Right cardiac atrium (tissue), 5 donors: ENCODE data around the gene POU2F1. TPM values are rescaled to one million over a fixed set of nuclear protein-coding genes. Genes with fewer than 3 reads are reported as not detected.

ENCODE experiments used
- ATAC-seq, 2 donors: fragments of 200-7000 bp; cut with Tn5 transposase; one replicate each; pipeline versions ENCODE4 v1.8.0 to v1.9.1; 2020; ENCODE audit warnings: moderate library complexity in 2 of 2, mild to moderate bottlenecking in 1 of 2
- DNase-seq, 3 donors: peaks; one replicate each; pipeline ENCODE4 v3.0.0-alpha.2; 2020
- H3K27ac ChIP-seq: one replicate; pipeline ENCODE4 v1.5.1; 2013; ENCODE audit warnings: mild to moderate bottlenecking, low read length, control low read depth, moderate library complexity
- H3K27me3 ChIP-seq: one replicate; pipeline ENCODE4 v1.6.1; 2013; ENCODE audit not compliant: control insufficient read depth, insufficient read depth
- H3K4me1 ChIP-seq: one replicate; pipeline ENCODE4 v1.6.1; 2013; ENCODE audit warnings: low read length; ENCODE audit not compliant: control insufficient read depth, insufficient read depth
- H3K4me3 ChIP-seq: one replicate; pipeline ENCODE4 v1.5.1; 2013; ENCODE audit warnings: low read length, control low read depth
- H3K9me3 ChIP-seq: one replicate; pipeline ENCODE4 v1.6.1; 2013; ENCODE audit warnings: low read length; ENCODE audit not compliant: control insufficient read depth
- WGBS: extraction: QIAGEN DNeasy Blood & Tissue Kit; methylation state at CpG from one replicate; pipeline ENCODE4 v1.1.7; 2013; 5-methylcytosine and 5-hydroxymethylcytosine counted together
- intact Hi-C, 4 donors: fragments of 100-400 bp; cut with DNase I; formaldehyde crosslinking; loops; one replicate each; pipeline versions ENCODE4 v1.11.0 to v1.14.0; 2022 to 2023
- polyA plus RNA-seq: library from polyadenylated mRNA; stranded (reverse); fragments of 200-250 nt; gene quantifications from one replicate; pipeline ENCODE4 v1.2.3, GENCODE V29; 2013
- total RNA-seq, 4 donors: library from RNA; stranded (reverse); fragmentation: NEBNext Ultra II Directional; extraction: Animal tissue kit (Norgen Biotek cat#: 25700); gene quantifications; one replicate each; pipeline ENCODE4 v1.2.1, GENCODE V29; 2021
- donor health status: healthy with polysubstance abuse.
- donor health status: DM: no; HTN: yes; CAD: no.
- donor health status: DM: no; HTN: no; CAD: no.
- donor health status: DM: no; HTN: yes; CAD: no; lungs with severe emphysema.
- donor health status: DM: yes; HTN: yes; CAD: no.

The POU2F1 gene
- total and polyA plus RNA-seq, 5 donors = 3.2 to 12.5 (median 9.6) TPM

DNA sequence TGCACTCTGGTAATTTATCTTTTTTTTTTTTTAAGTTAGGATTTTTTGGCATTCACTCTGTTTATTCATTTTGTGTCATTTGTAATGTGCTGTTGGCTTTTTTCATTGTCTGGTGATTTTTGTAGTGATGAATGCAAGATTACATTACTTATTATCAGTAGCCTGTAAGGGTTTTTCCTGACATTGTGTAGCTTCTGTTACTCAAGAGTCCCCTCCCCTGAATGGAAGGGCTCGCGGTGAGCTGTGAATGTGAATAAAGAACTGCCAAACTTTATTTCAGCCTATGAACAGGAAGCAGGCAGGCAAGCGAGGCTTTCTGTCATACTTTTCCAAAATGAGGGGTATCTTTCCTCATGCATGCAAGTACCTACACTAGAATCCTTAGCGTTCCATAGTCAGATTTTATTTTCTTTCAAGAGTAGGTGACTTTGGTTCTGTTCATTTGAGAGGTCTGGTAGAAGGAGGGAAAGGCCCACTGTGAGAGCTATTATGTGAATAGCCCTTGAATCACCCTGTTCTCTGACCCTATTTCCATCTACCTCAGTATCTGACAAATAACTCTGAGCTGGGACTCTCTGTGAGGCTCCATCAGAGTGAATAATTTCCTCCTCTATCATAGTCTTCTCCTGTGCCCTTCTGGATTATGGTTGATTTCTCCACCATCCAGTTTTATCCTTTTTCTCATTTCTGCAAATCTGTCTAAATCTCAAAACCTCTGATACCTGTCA is 183.6 kb downstream of the POU2F1 start:
- WGBS = 43% methylated on average over 4 of the region's 4 CpGs
- intact Hi-C loops = loop anchor here in 2 of 4 donors (10.0 kb wide), 1 partner anchor 130 kb away; no protein-coding TSS in a partner anchor
- ATAC-seq (peak in 1 of 2 donors; percentile 74), DNase-seq (no peak)
- Histone ChIP-seq H3K27me3 (no peaks in the 10 kb centered on the region), H3K4me1 (no peaks in the 10 kb centered on the region), H3K27ac (no peak overlapping the region), H3K4me3 (no peak overlapping the region), H3K9me3 (no peaks in the 10 kb centered on the region)

DNA sequence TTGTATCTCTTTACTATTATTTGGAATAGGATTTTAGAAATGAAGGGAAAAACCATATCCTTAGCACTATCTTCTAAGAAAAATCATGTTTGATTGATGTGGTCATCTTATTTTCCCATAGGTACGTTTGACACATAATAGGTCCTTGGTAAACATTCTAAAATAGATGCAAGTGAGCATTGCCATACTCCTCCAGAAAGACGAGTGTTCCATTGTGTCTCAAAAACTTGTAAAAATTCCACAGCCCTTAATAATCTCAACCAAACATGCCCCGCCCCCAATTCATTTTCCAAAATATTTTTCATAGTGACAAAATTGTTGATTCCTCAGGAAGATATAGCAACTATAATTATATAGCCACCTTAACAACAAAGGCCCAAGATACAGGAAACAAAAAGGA is 184.2 kb downstream of the POU2F1 start:
- Histone ChIP-seq H3K4me3 (no peak overlapping the region), H3K9me3 (no peaks in the 10 kb centered on the region), H3K4me1 (no peaks in the 10 kb centered on the region), H3K27ac (no peak overlapping the region), H3K27me3 (no peaks in the 10 kb centered on the region)
- 86% methylated on average over 3 of the region's 3 CpGs for WGBS
- DNase-seq = no peak
- intact Hi-C loops = loop anchor here in 2 of 4 donors (10.0 kb wide), 1 partner anchor 130 kb away; no protein-coding TSS in a partner anchor
- ATAC-seq = no peak

DNA sequence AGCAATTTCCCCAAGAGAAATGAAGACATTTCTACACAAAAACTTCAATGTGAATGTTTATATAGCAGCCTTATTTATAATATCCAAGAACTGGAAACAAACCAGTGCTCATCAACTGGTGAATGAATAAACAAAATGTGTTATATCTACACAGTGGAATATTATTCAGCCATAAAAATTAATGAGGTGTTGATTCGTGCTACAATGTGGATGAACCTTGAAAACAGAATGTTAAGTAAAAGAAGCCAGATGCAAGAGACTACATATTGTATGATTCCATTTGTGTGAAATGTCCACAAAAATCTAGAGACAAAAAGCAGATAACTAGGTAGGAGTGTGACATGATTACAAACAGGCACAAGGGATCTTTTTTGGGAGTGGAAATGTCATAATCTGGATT is 187.7 kb downstream of the POU2F1 start:
- Histone ChIP-seq H3K4me3 (no peak overlapping the region), H3K4me1 (no peaks in the 10 kb centered on the region), H3K27me3 (no peaks in the 10 kb centered on the region), H3K27ac (no peak overlapping the region), H3K9me3 (no peaks in the 10 kb centered on the region)
- ATAC-seq (no peak), DNase-seq (no peak)
- WGBS = 96% methylated on average over 1 of the region's 1 CpG
- intact Hi-C loops = loop anchor here in 2 of 4 donors (10.0 kb wide), 1 partner anchor 126 kb away; no protein-coding TSS in a partner anchor

DNA sequence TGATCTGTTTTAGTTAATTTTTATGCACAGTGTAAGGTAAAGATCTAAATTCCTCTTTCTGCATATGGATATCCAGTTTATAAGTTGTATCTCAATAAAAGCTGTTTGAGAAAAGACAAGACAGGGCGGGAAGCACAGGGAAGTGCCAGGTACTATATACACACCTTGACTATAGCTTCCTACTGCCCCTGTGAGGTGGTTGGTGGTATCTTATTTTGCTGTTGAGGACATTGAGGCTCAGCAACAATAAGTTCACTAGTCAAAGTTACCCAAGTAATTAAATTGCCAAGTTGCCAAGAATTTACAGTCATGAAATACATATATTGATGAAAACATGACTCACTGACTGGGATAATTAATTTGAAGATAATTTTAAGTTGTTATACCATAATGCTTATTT is 188.5 kb downstream of the POU2F1 start:
- H3K27ac ChIP-seq = no peak overlapping the region
- H3K9me3 ChIP-seq = no peaks in the 10 kb centered on the region
- WGBS = 94% methylated on average over 1 of the region's 1 CpG
- no peaks in the 10 kb centered on the region for H3K27me3 ChIP-seq
- no peak overlapping the region for H3K4me3 ChIP-seq
- H3K4me1 ChIP-seq = no peaks in the 10 kb centered on the region
- intact Hi-C loops = loop anchor here in 2 of 4 donors (10.0 kb wide), 1 partner anchor 126 kb away; no protein-coding TSS in a partner anchor
- ATAC-seq (no peak), DNase-seq (no peak)

DNA sequence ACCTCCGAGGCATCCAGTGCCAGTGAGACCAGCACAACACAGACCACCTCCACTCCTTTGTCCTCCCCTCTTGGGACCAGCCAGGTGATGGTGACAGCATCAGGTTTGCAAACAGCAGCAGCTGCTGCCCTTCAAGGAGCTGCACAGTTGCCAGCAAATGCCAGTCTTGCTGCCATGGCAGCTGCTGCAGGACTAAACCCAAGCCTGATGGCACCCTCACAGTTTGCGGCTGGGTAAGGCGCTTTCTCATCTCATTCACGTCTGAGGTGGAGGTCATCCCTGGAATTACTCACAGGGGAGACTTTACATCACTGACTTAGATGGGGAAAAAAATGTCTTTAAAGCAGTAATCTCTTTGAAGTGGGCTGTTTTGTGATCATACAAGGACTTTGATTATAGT is 191.4 kb downstream of the POU2F1 start:
- H3K4me3 ChIP-seq = no peak overlapping the region
- H3K9me3 ChIP-seq = no peaks in the 10 kb centered on the region
- no peak overlapping the region for H3K27ac ChIP-seq
- DNase-seq = no peak
- intact Hi-C loops = no loop called here
- no peak for ATAC-seq
- WGBS = 87% methylated on average over 4 of the region's 4 CpGs
- H3K27me3 ChIP-seq = no peaks in the 10 kb centered on the region
- H3K4me1 ChIP-seq = no peaks in the 10 kb centered on the region

DNA sequence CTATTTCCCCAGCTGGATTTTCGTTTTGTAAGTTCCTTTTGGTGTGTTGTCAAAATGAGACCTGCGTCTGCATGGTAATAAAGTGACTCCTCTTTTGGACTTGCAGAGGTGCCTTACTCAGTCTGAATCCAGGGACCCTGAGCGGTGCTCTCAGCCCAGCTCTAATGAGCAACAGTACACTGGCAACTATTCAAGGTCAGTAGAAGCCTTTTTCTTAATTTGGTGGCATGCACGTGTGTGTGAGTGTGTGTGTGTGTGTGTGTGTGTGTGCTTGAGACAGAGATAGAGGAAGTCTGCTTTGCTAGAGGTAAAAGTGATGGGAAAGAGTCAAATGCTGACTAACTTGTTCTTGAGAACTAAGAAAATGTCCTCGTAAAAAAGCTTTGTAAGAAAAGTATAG is 192.2 kb downstream of the POU2F1 start:
- DNase-seq (no peak), ATAC-seq (no peak)
- no peaks in the 10 kb centered on the region for H3K4me1 ChIP-seq
- no peaks in the 10 kb centered on the region for H3K9me3 ChIP-seq
- no peak overlapping the region for H3K4me3 ChIP-seq
- no peak overlapping the region for H3K27ac ChIP-seq
- WGBS = 84% methylated on average over 5 of the region's 5 CpGs
- intact Hi-C loops = no loop called here
- no peaks in the 10 kb centered on the region for H3K27me3 ChIP-seq

DNA sequence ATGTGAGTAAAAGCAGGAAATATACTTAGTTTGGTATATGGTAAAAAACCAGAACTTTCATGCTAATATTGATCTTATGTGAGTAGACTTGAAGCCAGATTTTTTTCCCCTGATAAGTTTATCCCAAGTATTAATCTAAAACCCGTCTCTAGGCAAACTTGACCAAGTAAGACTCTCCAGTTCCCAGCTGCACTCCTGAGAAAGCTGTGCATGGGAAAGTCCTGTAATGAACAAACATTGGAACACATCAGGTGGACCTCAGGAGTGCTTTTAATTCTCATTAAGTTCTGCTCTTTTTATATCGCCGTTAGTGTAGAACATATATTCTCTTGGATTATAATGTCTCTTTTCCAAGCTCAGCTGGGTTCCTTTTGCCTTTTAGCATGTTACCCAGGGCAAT is 192.6 kb downstream of the POU2F1 start:
- Histone ChIP-seq H3K4me3 (no peak overlapping the region), H3K27ac (no peak overlapping the region), H3K9me3 (no peaks in the 10 kb centered on the region), H3K27me3 (no peaks in the 10 kb centered on the region), H3K4me1 (no peaks in the 10 kb centered on the region)
- ATAC-seq (no peak), DNase-seq (no peak)
- intact Hi-C loops = no loop called here
- 91% methylated on average over 3 of the region's 3 CpGs for whole genome bisulfite sequencing

DNA sequence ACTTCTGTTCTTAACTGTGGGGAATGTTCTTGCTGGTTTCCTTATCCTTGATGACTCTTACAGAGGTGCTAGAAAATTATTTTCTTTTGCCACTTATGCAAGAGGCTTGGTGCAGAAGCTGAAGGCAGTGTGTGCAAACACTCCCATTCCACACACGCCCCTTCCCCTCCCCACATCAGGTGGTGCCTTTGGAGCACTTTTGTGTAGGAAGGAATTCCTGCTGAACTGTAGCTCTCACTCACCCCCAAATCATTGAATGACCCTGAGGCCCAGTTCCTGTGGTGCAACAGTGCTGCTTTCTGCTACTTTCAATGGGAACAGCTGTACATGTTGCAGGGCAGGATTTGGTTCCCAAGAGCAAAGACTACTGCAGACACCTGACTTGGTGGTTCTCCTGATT is 195.8 kb downstream of the POU2F1 start:
- Histone ChIP-seq H3K4me3 (no peak overlapping the region), H3K4me1 (no peaks in the 10 kb centered on the region), H3K9me3 (no peaks in the 10 kb centered on the region), H3K27me3 (no peaks in the 10 kb centered on the region), H3K27ac (no peak overlapping the region)
- ATAC-seq (no peak), DNase-seq (no peak)
- intact Hi-C loops = no loop called here
- 94% methylated on average over 1 of the region's 1 CpG for WGBS

DNA sequence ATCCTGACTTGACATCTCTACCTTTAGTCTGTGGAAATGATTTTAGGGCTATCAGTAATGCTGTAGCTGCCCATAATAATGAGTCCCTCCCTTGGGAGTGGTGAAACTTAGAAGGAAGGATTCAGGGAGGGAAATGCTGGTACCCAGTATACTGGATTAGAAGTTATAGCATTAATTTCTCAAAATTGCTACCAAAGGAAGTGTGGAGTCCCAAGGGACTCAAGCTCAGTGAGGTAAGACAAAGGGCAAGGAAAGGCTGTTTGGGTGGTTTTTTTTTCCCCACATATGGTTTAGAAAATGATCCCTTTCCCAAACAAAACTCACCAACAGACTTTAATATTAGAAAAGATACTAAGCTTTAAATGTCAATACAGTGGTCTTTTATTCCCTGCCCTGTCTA is 197.7 kb downstream of the POU2F1 start:
- intact Hi-C loops = no loop called here
- H3K4me3 ChIP-seq = no peak overlapping the region
- H3K9me3 ChIP-seq = no peaks in the 10 kb centered on the region

DNA sequence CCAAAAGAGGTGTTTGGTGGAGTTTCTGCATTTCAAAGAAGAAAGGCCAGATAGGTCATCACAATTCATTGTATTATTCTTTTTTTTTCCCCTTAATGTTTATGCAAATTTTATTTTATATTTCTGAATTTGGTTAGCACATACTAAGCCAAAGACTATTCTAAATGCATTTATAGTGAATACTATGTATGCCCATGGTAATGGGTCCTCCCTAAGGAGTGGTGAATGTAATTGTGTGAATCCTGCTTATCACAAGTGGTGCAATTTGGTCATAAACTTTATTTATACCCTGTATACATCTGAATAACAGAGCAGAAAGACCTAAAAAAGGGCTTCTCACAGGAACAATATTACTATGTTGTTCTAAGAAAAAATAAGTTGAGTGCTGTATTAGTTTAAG is 198.6 kb downstream of the POU2F1 start:
- no peaks in the 10 kb centered on the region for H3K9me3 ChIP-seq
- ATAC-seq (no peak), DNase-seq (no peak)
- no peak overlapping the region for H3K4me3 ChIP-seq
- H3K4me1 ChIP-seq = no peaks in the 10 kb centered on the region
- intact Hi-C loops = no loop called here
- H3K27me3 ChIP-seq = no peaks in the 10 kb centered on the region
- no peak overlapping the region for H3K27ac ChIP-seq

More for the DNA sequence above, 197.7 kb downstream of the POU2F1 start:
- no peak overlapping the region for H3K27ac ChIP-seq
- H3K27me3 ChIP-seq = no peaks in the 10 kb centered on the region
- no peaks in the 10 kb centered on the region for H3K4me1 ChIP-seq
- no peak for ATAC-seq
- DNase-seq = no peak

DNA sequence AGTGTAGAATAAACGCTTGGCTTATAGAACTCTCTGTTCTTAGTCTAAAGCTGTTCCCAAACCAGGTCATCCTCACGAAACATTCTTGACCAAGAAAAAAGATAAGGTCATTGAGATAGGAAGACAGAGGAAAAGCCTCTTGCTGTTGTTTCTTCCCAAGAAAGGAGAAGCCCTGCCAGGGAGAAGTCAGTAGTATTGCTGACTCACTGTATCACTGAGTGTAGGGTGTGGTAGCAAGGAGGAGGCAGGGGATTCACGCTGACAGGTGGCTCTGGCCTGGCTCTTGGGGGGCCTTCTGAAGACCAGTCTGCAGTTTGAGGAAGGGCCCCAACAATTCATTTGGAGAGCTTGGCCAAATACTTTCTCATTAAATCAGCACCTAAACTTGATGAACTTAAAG is 199.8 kb downstream of the POU2F1 start:
- no peaks in the 10 kb centered on the region for H3K9me3 ChIP-seq
- intact Hi-C loops = no loop called here
- ATAC-seq (no peak), DNase-seq (no peak)
- no peaks in the 10 kb centered on the region for H3K4me1 ChIP-seq
- H3K4me3 ChIP-seq = no peak overlapping the region
- no peak overlapping the region for H3K27ac ChIP-seq
- H3K27me3 ChIP-seq = no peaks in the 10 kb centered on the region
- whole genome bisulfite sequencing = 29% methylated on average over 3 of the region's 3 CpGs
